Middle frontal gyrus (tissue), 1 donor: ENCODE results near the gene LDHAL6B.

Source experiments
- DNase-seq: peaks from one replicate; pipeline ENCODE4 v3.0.0-alpha.2; 2015; ENCODE audit warnings: low spot score; ENCODE audit errors: extremely low spot score

The LDHAL6B gene

GRCh38 chr15:59216911-59217310, 10.3 kb downstream of the LDHAL6B start:
- no peak for DNase-seq

GRCh38 chr15:59217876-59218498, 11.3 kb downstream of the LDHAL6B start:
- no peak for DNase-seq

GRCh38 chr15:59218710-59219109, 12.1 kb downstream of the LDHAL6B start:
- DNase-seq, result no peak

- no peak for DNase-seq
These were observed 15.2 kb downstream of the LDHAL6B start for GRCh38 chr15:59221511-59222505.

GRCh38 chr15:59222906-59223550, 16.4 kb downstream of the LDHAL6B start:
- DNase-seq, result no peak

- DNase-seq, result no peak
These were observed 17.1 kb downstream of the LDHAL6B start for GRCh38 chr15:59223736-59224135.

- no peak for DNase-seq
These were observed 17.8 kb downstream of the LDHAL6B start for GRCh38 chr15:59224474-59224873.

GRCh38 chr15:59227021-59227420, 20.4 kb downstream of the LDHAL6B start:
- DNase-seq, result no peak

GRCh38 chr15:59229015-59229414, 22.4 kb downstream of the LDHAL6B start:
- DNase-seq, result no peak

GRCh38 chr15:59229453-59229852, 22.8 kb downstream of the LDHAL6B start:
- DNase-seq, result no peak

- no peak for DNase-seq
These were observed 23.9 kb downstream of the LDHAL6B start for GRCh38 chr15:59230531-59231055.

GRCh38 chr15:59232476-59232875, 25.8 kb downstream of the LDHAL6B start:
- no peak for DNase-seq

GRCh38 chr15:59236394-59236793, 29.8 kb downstream of the LDHAL6B start:
- no peak for DNase-seq

GRCh38 chr15:59237119-59237855, 30.6 kb downstream of the LDHAL6B start:
- no peak for DNase-seq

GRCh38 chr15:59237924-59238331, 31.3 kb downstream of the LDHAL6B start:
- no peak for DNase-seq

GRCh38 chr15:59240036-59240435, 33.4 kb downstream of the LDHAL6B start:
- no peak for DNase-seq

GRCh38 chr15:59242649-59243048, 36.0 kb downstream of the LDHAL6B start:
- no peak for DNase-seq

- no peak for DNase-seq
These were observed 37.0 kb downstream of the LDHAL6B start for GRCh38 chr15:59243622-59244021.

GRCh38 chr15:59244337-59244736, 37.7 kb downstream of the LDHAL6B start:
- no peak for DNase-seq

GRCh38 chr15:59245559-59245958, 38.9 kb downstream of the LDHAL6B start:
- DNase-seq, result no peak

GRCh38 chr15:59247364-59247763, 40.7 kb downstream of the LDHAL6B start:
- no peak for DNase-seq
